HG03097 (cell line): ENCODE data around the gene GPC1.
"Not testable (repeated sequence)": the region's sequence is repeated elsewhere in the genome, so short reads cannot be mapped to it uniquely, and the experiment has no call there.

Experiments used
- ATAC-seq: cut with Tn5 transposase; IDR thresholded peaks from one replicate; pipeline ENCODE4 v1.9.1; 2021; ENCODE audit not compliant: unreplicated experiment, low FRiP score

The GPC1 gene, protein sequence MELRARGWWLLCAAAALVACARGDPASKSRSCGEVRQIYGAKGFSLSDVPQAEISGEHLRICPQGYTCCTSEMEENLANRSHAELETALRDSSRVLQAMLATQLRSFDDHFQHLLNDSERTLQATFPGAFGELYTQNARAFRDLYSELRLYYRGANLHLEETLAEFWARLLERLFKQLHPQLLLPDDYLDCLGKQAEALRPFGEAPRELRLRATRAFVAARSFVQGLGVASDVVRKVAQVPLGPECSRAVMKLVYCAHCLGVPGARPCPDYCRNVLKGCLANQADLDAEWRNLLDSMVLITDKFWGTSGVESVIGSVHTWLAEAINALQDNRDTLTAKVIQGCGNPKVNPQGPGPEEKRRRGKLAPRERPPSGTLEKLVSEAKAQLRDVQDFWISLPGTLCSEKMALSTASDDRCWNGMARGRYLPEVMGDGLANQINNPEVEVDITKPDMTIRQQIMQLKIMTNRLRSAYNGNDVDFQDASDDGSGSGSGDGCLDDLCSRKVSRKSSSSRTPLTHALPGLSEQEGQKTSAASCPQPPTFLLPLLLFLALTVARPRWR

DNA sequence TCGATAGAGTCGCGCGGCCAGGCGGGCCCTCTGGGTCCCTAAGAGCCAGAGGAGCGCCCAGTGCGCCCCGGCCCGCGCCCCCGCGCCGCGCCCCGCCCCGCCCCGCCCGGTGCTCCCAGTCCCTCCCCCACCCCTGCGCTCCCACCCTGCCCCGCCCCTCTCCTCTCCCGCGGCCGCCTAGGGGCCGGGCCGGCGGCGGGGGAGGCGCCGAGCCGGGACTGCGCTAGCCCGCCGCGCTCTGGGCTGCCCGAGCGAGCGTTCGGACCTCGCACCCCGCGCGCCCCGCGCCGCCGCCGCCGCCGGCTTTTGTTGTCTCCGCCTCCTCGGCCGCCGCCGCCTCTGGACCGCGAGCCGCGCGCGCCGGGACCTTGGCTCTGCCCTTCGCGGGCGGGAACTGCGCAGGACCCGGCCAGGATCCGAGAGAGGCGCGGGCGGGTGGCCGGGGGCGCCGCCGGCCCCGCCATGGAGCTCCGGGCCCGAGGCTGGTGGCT is at the start of gene GPC1:
GPC1 (plus strand) TSS at position 207 of the 491 bp plus-strand sequence; CDS start at position 463, 256 bp downstream.
- peak; percentile 37 for ATAC-seq

DNA sequence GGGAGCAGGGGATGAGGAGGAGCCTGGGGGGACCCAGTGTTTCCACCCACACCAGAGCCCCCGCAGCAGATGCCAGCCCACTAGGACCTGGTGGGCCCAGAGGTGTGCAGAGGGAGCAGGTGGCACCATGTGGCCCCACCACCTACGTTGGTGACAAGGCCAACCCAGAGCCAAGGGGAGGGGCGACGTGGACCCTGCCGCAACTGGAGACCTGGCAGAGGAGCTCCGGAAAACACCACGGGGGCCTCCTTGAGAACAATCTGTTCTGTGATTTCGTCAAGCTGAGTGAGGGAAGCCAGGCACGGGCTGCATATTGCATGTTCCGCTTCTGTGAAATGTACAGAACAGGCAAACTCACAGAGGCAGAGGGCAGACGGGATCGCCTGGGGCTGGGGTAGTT is 49.1 kb upstream of the GPC1 start:
- no peak for ATAC-seq

DNA sequence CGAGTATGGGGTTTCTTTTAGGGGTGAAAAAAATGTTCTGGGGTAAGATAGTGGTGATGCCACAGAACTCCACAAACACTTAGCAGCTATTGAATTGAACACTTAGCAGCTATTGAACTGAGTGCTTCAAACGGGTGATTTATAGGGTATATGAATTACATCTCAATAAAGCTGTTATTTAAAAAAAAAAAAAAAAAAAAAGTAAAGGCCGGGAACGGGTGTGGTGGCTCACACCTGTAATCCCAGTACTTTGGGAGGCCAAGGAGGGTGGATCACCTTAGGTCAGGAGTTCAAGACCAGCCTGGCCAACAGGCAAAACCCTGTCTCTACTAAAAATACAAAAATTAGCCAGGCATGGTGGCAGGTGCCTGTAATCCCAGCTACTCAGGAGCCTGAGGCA is 48.7 kb upstream of the GPC1 start:
- ATAC-seq, result not testable (repeated sequence)

DNA sequence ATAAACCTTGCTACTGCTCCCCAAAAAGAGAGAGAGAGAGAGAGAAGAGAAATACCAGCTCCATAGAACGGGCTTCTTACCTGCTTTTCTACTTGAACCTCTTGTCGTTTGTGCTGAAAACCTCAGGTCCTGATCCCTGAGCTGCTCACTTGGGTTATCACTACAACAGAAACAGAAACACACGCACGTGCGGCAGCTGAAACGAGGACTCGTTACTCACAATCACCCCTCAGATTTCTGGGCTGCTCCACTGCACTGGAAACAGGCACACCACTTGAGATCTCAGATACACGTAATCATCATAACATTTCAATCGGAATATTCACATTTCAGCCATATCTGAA is 48.2 kb upstream of the GPC1 start:
- ATAC-seq, result no peak

DNA sequence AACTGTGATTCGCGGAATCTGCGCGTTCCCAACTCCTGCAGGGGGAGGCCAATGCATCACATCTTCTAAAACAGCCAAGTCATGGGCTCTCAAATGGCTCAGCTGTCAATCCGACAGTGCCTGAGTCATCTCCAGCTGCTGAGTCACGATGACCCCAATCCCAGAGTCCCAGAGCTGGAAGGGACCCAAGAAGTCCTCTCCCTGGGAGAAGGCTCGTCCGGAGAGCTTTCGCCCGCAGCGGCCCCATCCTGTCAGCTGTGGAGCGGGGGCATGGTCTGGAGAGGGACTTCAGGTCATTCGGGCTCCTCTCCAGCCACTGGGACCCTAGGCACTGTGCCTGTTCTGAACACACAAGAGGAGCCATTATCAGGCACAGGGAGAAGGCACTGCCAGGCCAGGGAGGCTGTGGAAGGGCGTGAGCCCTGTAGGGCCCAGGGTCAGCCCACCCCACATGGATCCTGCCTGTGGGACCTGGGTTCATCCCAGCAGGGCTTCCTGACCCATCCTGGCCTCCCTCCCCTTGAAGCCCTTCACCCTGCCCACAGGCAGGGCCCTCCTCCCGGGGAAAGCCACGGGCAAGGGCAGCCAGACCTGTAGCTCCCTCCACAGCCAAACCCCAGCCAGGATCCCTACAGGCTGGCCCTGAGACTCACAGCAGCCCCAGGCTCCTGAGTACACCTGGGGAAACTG is 47.6 kb upstream of the GPC1 start:
- ATAC-seq, result no peak

DNA sequence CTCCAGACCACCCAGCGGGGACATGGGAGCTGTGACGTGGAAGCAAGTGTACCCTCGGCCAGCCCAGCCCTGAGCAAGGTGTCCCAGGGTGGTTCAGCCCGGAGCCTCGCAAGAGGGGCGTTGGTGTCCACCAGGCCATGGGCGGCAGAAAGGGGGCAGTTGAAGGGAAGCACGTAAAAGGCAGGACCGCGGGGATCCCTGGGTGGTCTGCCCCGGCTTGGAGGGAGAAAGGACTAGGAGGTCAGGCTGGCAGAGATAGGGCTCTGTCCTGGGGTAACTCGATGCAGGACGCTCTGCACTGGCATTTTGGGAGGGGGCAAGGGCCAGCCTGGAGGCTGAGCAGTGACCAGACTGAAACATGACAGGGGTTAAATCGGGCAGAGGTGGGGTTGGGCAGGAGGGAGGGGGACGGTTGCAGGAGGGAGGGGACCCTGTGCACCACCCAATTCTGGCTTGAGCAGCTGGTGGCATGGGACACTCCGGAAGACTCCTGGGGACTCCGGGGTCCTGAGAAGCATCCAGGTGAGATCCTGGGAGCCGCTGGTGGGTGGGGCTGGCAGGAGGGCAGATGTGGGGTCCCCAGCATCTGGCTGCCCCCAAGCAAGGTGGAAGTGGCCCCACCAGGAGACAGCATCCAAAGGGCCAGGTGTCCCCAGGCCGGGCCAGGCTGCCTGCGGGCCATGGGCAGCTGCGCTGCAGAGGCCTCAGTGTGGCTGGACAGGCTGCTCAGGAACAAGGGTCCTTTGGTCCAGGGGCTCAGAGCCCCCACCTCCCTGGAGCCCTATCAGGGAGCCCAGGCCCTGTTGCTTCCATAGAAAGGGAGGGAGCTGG is 46.8 kb upstream of the GPC1 start:
- no peak for ATAC-seq

DNA sequence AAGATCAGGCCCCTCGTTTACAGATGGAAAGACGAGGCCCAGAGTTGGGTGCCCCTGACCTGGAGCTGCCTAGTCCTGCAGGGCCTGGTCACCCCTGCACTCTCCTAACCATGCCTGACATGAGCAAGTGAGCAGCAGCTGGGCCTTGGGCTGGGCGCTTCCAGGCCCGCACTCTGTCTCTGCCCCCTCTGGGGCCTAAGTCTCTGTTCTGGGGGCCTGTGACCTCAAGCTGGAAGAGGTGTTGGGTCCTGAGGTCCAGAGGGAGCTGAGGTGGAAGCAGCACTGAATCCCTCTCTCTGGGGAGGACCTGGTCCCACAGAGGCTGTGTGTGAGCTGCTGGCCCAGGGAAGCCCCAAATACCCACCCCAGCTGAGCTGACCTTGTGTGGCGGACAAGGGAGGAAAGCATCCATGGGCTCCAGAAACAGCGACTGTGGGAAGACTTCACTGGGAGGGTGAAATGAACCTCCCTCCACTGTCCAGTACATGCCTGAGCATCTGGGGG is 46.1 kb upstream of the GPC1 start:
- ATAC-seq, result no peak

DNA sequence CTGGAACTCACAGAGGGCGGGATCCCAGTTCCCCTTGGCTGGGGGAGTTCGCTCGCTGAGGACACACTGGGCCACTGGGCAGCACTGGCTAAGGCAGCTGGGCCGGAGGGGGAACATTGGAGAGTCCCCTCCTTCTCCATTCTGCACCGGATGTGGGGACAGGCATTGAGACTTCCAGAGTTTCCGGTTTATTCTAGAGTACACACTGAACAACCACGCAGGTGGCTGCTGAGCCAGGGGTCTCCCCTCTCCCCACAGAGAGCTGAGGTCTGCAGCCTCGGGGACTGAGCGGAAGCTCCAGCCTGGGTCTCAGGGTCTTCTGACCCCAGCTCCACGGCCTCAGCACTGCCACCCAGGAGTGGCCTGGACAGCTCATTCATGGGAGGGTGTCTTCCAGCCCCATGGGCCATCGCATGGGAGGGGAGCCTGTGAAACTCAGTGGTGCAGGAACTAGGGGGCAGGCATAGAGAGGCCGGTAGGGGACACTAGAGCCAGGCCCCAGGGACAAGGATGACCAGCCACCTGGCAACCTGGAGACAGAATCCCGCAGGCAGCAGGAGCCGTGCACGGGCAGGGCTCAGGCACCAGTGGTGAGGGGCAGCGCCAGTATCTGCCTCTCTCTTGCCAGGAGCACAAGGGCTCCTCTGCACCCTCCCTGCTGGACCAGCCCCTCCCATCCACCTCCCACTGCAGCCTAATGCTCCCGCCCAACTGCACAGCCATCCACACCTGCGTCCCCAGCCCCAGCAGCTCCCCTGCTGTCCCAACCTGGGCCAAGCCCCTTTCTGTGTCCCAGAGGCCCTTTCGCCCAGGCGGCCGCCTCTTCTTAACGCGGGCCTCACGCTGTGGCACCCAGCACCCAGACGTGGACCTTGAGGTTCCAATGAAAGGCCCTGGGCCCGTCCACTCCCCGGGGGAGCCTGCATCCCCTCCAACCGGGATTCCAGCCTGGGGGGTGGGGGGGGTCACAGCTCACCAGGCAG is 45.1 kb upstream of the GPC1 start:
- no peak for ATAC-seq

DNA sequence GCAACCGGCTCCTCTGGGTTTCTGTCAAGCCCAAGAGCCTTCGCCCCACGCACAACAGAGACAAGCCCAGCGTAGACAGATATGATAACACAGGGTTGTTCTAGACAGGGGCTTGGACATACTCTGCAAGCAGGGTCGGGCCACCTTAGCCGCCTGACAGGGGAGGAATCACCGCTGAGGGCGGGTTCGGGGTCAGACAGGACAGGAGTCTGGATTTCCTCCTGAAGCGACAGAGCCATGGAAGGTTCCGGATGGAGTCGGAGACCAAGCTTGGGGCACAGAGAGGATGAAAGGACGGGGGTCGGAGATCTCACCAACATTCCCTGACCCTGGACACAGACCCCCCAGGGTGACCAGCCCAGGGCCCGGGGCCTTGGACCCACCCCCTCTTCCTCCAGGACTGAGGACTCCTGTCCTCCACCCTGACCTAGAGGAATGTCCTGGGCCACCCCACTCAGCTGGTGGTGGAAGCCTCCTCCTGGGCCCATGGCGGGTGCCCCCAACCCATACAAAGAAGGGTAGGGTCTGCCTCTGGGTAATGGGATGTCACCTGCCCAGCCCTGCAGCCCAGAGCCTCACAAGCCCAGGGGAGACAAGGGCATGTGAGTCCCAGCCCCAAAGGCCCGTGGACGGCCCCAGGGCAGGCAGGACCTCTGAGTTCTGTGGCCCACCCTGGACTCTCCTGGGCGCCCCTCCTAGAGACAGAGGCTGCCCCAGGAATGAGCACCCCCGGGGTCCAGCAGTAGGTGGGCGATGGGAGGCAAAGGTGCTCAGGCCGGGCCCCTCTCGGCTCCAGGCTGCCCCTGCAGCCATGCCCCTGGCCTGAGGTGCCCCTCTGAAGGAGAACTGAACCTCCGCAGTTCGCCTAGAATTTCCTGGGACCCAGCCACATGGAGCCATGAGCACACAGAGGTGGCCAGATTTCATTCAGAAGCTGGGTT is 44.1 kb upstream of the GPC1 start:
- ATAC-seq, result no peak

DNA sequence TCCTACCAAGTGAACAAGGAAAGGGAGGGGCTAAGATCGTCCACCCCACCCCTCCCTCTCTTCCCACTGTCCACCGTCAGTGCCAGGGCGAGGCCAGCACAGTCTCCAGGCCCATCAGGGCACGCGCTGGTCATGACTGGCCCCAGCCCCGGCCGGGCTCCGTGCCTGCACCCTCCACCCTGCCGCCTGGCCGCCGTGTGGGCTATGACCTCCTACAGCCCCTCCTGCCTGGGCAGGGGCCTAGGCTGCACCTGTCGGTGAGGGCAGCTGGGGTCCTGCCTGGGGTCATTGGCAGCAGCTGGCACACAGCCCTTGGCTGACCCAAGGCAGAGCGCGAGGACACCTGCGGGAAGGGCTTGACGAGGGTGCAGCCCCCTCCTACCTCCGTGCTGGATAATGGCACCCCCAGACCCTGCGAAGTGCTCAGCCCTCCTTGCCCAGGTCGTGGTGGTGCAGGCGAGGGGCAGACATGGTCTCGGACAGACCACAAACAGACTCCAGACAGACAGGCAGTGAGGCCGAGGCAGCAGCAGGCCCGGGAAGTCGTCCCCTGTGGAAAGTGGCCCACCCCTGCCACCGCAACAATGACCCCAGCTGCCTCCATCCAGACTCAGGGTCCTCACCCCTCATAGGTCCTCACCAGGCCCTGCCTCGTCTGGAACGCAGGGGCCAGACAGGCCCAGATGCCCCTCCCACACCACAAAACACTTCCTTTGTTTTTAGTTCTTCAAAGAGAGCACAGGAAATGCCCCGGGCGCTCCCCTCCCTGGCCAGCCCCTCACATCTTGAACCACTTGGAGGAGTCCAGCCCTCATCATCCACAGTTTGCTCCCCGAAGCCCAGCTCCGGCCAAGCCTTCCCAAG is 43.1 kb upstream of the GPC1 start:
- no peak for ATAC-seq

DNA sequence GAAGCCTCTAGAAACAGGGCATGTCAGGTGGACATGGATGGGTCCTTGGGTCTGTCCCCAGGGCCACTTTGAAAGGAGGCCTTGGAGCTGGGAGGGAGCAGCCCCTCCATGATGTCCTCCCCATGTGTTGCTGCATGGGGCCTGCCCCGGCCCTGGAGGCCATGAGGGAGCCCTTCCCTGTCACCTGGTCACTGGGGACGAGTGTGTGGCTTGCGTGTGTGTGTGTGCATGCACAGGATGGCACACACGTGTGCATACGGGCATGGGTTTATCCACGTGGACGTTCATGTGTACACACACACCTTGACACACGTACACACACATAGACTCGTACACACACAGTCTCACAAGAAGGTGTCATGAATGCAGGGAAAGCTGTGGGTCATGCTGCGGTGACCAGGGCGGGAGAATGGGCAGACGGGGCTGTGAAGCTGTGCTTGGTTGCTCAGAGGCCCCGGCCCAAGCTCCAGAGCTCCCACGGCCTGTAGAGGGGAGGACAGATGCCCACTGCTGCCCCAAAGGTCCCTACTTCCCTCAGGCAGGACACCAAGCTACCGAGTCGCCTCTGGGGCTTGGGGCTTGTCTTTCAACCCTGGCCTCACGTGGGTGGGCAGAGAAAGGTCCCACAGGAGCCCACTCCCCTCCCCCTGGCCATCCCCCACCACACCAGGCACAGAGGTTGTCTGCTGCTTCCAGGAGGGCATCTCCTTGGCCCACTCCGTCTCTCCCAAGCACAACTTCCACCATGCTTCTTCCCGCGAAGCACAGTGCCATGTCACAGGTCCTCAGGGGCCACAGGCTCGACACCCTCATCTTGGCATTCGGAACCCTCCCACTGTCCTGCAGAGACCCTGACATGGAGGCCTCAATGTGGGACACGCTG is 42.3 kb upstream of the GPC1 start:
- ATAC-seq, result no peak

DNA sequence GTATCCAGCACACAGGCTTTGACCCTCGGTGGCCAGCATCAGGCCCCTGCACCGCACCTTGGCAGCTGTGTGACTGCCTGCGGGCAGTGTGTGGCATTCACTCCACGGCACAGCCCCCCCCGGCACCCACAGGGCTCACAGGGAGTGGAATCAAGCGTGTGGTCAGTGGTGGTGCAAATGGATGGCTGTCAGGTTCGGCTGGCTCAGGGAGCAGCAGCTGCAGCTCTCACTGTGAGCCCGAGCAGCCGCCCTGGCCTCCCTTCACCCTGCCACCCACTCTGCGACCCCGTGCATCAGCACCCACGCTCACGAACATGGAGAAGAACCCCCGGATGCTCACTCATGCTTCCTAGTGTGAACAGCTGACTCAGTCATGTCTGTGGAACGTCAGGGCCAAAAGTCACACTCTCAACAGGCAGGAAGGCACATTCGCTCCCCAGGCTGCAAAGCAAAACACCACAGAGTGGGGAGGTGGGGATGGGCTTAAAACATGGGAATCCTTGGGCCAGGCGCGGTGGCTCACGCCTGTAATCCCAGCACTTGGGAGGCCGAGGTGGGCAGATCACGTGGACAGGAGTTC is 41.5 kb upstream of the GPC1 start:
- ATAC-seq, result no peak

DNA sequence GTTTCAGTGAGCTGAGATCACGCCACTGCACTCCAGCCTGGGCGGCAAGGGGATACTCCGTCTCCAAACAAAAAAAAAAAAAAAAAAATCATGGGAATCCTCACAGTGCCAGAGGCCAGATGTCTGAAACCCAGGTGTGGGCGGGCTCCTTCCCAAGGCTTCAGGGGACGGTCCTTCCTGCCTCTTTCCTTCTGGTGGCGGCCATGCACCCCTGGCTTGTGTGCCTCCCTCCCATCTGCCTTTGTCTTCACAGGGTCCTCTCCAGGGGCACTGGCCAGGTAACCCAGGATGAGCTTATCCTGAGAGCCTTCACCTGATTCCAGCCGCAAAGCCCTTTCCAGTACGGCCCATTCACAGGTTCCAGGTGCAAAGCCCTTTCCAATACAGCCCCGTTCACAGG is 40.9 kb upstream of the GPC1 start:
- no peak for ATAC-seq

DNA sequence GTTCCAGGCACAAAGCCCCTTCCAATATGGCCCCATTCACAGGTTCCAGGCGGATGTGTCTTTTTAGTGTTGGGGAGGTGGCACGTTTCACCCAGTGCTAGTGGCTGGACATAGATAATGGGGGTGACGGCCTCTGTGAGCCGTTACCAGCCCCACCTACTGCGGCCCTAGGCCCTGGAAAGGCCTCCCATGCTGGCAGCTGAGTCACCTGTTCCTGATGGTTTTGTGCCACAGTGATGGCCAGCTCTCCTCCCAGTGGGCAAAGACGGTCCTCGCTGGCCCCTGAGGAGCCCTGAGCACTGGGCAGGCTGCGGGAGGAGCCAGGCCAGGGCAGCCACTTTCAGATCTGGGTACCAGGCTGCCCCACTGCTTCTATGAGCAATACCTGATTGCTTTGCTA is 40.0 kb upstream of the GPC1 start:
- ATAC-seq, result no peak

DNA sequence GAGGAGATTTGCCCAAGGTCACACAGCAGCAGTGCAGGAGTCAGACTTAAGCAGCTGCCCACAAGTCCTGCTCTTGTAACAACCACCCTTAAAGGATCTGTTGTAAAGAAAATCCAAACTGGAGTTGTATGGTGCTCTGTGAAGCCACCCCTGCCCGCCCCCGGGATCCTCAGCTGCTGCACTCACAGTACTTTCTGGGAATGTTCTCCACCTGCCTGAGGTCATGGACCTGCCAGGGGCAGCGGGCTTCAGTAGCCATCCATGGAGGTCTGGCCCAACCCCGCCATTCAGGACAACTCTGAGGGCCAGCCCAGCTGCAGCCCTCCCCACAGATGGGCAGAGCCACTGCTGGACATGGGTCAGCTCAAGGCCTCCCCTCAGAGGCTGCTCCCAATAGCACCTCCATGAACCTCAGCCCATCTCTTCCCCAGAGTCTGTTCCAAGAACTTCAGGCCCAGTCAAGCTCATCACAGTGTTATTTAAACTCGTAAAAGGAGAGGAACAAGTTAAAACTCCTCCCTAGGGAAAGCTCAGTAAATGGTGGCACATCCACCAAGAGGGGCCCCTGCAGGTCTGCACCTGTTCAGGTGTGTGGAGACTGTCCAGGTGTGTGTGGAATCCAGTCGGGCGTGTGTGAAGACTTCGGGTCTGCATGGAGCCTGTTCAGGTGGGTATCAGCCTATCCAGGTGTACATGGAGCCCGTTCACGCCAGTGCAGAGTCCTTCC is 39.4 kb upstream of the GPC1 start:
- no peak for ATAC-seq
